Fibroblast of the aortic adventitia (primary cell): Measurements from ENCODE around the gene SORCS1. TPM values are rescaled to one million over a fixed set of nuclear protein-coding genes. Genes with fewer than 3 reads are reported as not detected.

Experiments used
- DNase-seq: peaks from one replicate; pipeline ENCODE4 v3.0.0-alpha.2; 2010; ENCODE audit warnings: low read depth
- H3K4me3 ChIP-seq: 2 replicates; pipeline ENCODE4 v1.5.1; 2011; ENCODE audit warnings: low read depth, mild to moderate bottlenecking, control low read depth, low read length, moderate library complexity
- total RNA-seq: library from RNA; depleted of rRNA; stranded (reverse); fragments of >200 nt; gene quantifications from 2 replicates; pipeline ENCODE4 v1.2.3, GENCODE V29; 2012; ENCODE audit warnings: low replicate concordance
- TF ChIP-seq, protein P1 (sequence below): IDR thresholded peaks from 2 replicates; pipeline ENCODE4 v1.5.1; 2011; ENCODE audit warnings: mild to moderate bottlenecking, low read length, control low read depth, inconsistent platforms; ENCODE audit not compliant: insufficient read depth

Gene SORCS1
- total RNA-seq, 1 donor = not detected

DNA sequence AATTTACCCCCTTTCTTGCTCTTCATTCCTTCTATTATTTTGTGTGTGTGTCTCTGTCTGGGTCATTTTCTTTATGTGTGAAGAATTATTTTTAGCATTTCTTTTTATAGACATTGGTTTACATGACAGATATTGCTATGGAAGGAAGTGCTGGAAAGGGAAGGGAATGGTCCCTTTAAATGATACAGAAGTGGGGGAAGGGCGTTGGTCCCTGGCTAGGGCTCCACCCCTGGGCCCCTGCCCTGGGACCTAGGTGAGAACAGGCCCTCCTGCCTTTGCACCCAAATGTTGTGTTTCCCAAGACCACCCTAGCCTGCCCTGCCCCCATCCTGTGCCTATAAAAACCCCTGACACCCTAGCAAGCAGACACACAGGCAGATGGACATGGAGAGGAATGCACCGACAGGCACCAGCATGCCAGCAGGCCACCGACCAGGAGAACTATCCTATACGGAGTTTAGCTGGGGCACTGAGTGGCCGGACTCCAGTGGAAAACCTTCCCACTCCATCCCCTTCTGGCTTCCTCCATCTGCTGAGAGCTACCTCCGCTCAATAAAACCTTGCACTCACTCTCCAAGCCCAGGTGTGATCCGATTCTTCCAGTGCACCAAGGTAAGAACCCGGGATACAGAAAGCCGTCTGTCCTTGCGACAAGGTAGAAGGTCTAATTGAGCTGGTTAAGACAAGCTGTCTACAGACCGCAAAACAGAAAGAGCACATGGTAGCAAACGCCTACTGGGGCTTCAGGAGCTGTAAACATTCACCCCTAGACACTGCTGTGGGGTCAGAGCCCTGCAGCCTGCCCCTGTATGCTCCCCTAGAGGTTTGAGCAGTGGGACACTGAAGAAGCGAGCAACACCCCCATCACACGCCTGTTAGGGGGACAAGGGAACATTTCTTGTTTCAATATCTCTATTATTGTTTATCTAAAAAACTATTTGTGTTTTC, 515.7 kb downstream of the SORCS1 start:
- DNase-seq = no peak
- TF ChIP-seq, protein P1, sequence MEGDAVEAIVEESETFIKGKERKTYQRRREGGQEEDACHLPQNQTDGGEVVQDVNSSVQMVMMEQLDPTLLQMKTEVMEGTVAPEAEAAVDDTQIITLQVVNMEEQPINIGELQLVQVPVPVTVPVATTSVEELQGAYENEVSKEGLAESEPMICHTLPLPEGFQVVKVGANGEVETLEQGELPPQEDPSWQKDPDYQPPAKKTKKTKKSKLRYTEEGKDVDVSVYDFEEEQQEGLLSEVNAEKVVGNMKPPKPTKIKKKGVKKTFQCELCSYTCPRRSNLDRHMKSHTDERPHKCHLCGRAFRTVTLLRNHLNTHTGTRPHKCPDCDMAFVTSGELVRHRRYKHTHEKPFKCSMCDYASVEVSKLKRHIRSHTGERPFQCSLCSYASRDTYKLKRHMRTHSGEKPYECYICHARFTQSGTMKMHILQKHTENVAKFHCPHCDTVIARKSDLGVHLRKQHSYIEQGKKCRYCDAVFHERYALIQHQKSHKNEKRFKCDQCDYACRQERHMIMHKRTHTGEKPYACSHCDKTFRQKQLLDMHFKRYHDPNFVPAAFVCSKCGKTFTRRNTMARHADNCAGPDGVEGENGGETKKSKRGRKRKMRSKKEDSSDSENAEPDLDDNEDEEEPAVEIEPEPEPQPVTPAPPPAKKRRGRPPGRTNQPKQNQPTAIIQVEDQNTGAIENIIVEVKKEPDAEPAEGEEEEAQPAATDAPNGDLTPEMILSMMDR = no peak
- H3K4me3 ChIP-seq = no peak overlapping the region

DNA sequence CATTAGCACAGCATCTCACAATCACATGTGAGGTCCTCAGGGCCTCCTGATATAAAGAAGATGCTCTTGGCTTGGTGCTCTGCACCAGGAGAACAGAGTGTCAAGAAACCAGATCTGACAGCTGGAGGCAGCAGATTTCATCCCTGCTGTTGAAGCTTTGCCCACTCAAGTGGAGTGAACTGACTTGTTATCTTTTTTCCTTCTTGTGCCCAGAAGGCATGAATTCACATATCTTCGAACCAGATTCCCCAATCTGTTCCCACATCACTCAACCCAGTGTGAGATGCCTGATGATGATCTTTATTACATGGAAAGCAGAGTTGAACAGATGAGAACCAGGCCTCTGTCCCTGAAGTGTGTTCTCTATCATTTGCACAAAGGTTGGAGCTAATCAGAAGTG, 521.0 kb downstream of the SORCS1 start:
- H3K4me3 ChIP-seq = no peak overlapping the region
- no peak for DNase-seq
- TF ChIP-seq, protein P1 = no peak

DNA sequence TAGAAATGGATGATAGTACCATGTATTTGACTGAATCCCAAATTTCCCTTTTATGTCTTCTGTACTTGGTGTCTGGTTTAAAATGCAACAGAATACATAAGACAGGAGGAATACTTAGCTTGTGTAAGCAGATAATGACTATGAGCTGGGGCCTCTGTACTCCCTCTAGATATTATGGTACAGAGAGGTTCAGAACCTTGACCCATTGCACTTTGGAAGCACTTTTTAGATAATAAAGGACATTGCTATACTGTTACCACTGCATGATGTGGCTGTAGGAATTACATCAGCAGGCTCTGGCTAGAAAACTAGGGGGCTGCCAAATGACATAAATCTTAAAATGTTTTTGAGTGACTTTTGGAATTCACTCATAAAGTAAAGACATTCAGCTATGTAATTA, 526.6 kb downstream of the SORCS1 start:
- H3K4me3 ChIP-seq = no peak overlapping the region
- TF ChIP-seq, protein P1 = no peak
- no peak for DNase-seq

DNA sequence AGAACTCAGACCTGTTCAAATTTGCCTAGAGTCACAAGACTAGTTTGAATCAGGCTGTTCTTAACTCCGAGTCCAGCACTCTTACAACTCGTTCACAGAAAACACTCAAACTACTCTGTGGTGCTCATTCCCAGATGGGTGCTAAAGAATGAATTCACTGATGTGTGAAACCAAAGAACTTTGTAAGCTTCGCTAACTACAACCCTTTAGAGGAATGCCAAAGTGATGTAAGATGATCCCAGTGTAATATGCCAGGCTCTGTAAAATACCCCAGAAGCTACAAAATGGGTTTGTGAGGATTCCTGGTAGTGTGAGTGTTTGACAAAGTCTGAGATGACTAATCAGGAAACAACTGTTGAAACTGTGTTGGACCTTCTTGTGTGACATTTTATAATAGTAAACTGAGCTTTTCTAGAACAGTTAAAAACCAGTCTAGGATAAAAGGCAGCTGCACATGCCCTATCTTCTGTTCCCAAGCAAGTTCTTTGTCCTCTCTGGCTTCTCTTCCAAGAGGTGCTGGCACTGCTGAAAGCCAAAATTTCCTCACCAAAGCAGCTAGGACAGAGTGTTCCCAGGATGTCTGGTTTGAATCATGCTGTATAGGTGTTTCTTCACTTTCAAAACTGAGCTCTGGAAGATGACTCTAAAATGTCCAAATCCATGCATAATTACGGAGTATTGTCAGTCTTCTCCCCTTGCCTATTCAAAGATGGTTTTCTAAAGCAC, 527.6 kb downstream of the SORCS1 start:
- DNase-seq = no peak
- no peak overlapping the region for H3K4me3 ChIP-seq
- TF ChIP-seq, protein P1 = no peak

DNA sequence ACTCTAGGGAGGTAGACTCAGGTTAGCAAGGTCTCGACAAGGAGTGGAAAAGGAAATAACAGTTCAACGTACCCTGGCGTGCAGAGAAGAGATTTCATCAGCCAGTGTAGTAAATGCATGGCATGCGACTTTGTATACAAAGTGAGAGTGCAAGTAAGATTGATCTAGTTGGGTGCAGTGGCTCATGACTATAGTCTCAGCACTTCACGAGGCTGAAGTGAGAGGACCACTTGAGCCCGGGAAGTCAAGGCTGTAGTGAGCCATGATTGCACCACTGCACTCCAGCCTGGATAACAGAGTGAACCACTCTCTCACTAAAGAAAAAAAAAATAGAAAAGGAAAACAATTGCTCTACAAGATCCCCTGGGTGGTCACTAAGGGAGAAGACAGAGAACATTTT, 528.6 kb downstream of the SORCS1 start:
- TF ChIP-seq, protein P1 = no peak
- no peak for DNase-seq
- H3K4me3 ChIP-seq = no peak overlapping the region

DNA sequence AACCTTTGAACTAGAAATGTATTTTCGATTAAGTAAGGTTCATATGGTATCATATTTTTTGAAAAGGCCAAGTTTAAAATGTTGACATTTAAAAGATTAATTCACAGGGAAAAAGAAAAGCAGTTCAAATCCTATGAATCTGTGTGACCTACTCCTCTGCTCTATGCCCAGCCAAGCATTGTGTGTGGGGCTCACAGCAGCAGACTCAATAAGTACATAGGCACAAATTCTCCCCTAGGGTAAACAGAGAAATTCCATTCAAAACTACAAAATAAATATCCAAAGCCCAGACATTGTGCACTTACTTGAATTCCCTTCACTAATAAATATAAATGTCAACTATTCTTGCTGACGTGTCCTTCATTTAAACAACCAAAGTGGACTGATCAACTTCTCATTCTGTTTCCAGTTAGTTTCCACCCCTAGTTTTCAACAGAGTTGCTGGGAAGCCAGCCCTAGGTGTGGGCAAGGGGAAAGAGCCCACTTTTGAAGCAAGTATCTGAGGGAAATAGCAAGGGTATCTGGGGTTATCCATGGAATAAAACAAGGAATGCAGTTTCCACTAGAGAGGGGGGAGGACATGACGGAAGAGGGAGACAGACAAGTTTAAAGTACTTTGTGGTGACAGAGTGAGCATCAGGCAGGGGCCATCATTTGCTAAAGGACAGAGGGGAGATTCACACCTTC, 533.3 kb downstream of the SORCS1 start:
- TF ChIP-seq, protein P1 = no peak

More for the DNA sequence above, 533.3 kb downstream of the SORCS1 start:
- H3K4me3 ChIP-seq = no peak overlapping the region
- no peak for DNase-seq
